ENCODE data around the gene ACTL6B. TPM values are rescaled to one million over a fixed set of nuclear protein-coding genes. Genes with fewer than 3 reads are reported as not detected.

ACTL6B gene
- total and polyA plus RNA-seq, 2 of the 8 experiments (the other 6 are each of a cell fraction or from before 2014, with no cell fraction given) = 2.1 to 4.5 TPM

GRCh38 chr7:100691676-100692577 lies 35.7 kb upstream of the ACTL6B start (continued):
- TF ChIP-seq SIN3A (conservative IDR thresholded peaks at IDR 0.05 in 1 of 2, IDR thresholded peaks at IDR 0.05 in 1 of 2; ENCODE audit: low read depth in 1 of 2, low read length in 2 of 2) (peak in 1 of 2 experiments; percentile 53; a peak in 1 of 4 replicates), CREB1 (IDR thresholded peaks at IDR 0.05) (peak; percentile 64), RAD21 (IDR thresholded peaks at IDR 0.05 in 1 of 2, conservative IDR thresholded peaks at IDR 0.05 in 1 of 2; ENCODE audit: low read depth in 2 of 2, low read length in 2 of 2) (peak; percentile 66 to 80), POLR2A (IDR thresholded peaks at IDR 0.05; ENCODE audit: control extremely low read depth in 1 of 2, low read depth in 2 of 2, low read length in 2 of 2) (peak in 1 of 2 experiments; percentile 66; a peak in 1 of 3 replicates), CEBPB (IDR thresholded peaks at IDR 0.05; ENCODE audit: low read depth, low read length) (no peak), RXRA (IDR thresholded peaks at IDR 0.05; ENCODE audit: insufficient read depth, low read depth, low read length) (0 out of 2 replicates have a peak, but pooled peaks have one; percentile 16), BRCA1 (IDR thresholded peaks at IDR 0.05; ENCODE audit: low read depth, low read length) (no peak), YY1 (IDR thresholded peaks at IDR 0.05; ENCODE audit: low read depth, low read length) (no peak), CTBP2 (IDR thresholded peaks at IDR 0.05; ENCODE audit: borderline replicate concordance, insufficient read depth, insufficient read length, low read length) (no peak), SUZ12 (IDR thresholded peaks at IDR 0.05; ENCODE audit: low read length) (no peak)
- TF ChIP-seq, protein P1, sequence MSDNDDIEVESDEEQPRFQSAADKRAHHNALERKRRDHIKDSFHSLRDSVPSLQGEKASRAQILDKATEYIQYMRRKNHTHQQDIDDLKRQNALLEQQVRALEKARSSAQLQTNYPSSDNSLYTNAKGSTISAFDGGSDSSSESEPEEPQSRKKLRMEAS (IDR thresholded peaks at IDR 0.05) = peak; percentile 71
- TF ChIP-seq, protein P2, sequence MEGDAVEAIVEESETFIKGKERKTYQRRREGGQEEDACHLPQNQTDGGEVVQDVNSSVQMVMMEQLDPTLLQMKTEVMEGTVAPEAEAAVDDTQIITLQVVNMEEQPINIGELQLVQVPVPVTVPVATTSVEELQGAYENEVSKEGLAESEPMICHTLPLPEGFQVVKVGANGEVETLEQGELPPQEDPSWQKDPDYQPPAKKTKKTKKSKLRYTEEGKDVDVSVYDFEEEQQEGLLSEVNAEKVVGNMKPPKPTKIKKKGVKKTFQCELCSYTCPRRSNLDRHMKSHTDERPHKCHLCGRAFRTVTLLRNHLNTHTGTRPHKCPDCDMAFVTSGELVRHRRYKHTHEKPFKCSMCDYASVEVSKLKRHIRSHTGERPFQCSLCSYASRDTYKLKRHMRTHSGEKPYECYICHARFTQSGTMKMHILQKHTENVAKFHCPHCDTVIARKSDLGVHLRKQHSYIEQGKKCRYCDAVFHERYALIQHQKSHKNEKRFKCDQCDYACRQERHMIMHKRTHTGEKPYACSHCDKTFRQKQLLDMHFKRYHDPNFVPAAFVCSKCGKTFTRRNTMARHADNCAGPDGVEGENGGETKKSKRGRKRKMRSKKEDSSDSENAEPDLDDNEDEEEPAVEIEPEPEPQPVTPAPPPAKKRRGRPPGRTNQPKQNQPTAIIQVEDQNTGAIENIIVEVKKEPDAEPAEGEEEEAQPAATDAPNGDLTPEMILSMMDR (IDR thresholded peaks at IDR 0.05; ENCODE audit: control extremely low read depth in 1 of 3, insufficient read depth in 1 of 3, low read depth in 1 of 3, low read length in 3 of 3) = peak in 2 of 3 experiments; percentile 87 to 93; a peak in 3 of 4 replicates

All from H1 (cell line).